GM18519 (cell line): ENCODE measurements around the gene STARD4.

Experiments
- ATAC-seq: cut with Tn5 transposase; IDR thresholded peaks from one replicate; pipeline ENCODE4 v1.9.1; 2021; ENCODE audit warnings: mild to moderate bottlenecking, moderate library complexity; ENCODE audit not compliant: unreplicated experiment, low FRiP score

STARD4 gene

GRCh38 chr5:111478266-111478665 lies 34.1 kb downstream of the STARD4 start:
- no peak for ATAC-seq

GRCh38 chr5:111472579-111472978 lies 39.8 kb downstream of the STARD4 start:
- ATAC-seq: peak; percentile 68

GRCh38 chr5:111472096-111472495 lies 40.2 kb downstream of the STARD4 start:
- no peak for ATAC-seq

- ATAC-seq: no peak
Measured at GRCh38 chr5:111469903-111470302, 42.4 kb downstream of the STARD4 start.

- no peak for ATAC-seq
Measured at GRCh38 chr5:111469293-111469896, 42.9 kb downstream of the STARD4 start.

GRCh38 chr5:111463311-111463710 lies 49.0 kb downstream of the STARD4 start:
- no peak for ATAC-seq

- no peak for ATAC-seq
Measured at GRCh38 chr5:111461934-111462333, 50.4 kb downstream of the STARD4 start.

- ATAC-seq: no peak
Measured at GRCh38 chr5:111461255-111461671, 51.1 kb downstream of the STARD4 start.

GRCh38 chr5:111454776-111455175 lies 57.6 kb downstream of the STARD4 start:
- ATAC-seq: no peak

- no peak for ATAC-seq
Measured at GRCh38 chr5:111454198-111454622, 58.1 kb downstream of the STARD4 start.

GRCh38 chr5:111453747-111454146 lies 58.6 kb downstream of the STARD4 start:
- ATAC-seq: no peak

- no peak for ATAC-seq
Measured at GRCh38 chr5:111453295-111453694, 59.0 kb downstream of the STARD4 start.

GRCh38 chr5:111447822-111448221 lies 64.5 kb downstream of the STARD4 start:
- ATAC-seq: no peak

GRCh38 chr5:111447099-111447498 lies 65.2 kb downstream of the STARD4 start:
- ATAC-seq: no peak
